HG03139 (cell line): ENCODE data around the gene RGS3.
"Not testable (repeated sequence)": the region's sequence is repeated elsewhere in the genome, so short reads cannot be mapped to it uniquely, and the experiment has no call there.

Source experiments
- ATAC-seq: cut with Tn5 transposase; IDR thresholded peaks from one replicate; pipeline ENCODE4 v1.9.1; 2021; ENCODE audit not compliant: unreplicated experiment

The RGS3 gene

GRCh38 chr9:113486327-113486726, 22.8 kb downstream of the RGS3 start:
- no peak for ATAC-seq

- ATAC-seq, result no peak
Observed at GRCh38 chr9:113488071-113488470, 24.5 kb downstream of the RGS3 start.

GRCh38 chr9:113488490-113488889, 25.0 kb downstream of the RGS3 start:
- ATAC-seq, result no peak

GRCh38 chr9:113491147-113491546, 27.6 kb downstream of the RGS3 start:
- ATAC-seq, result not testable (repeated sequence)

- no peak for ATAC-seq
Observed at GRCh38 chr9:113492343-113493202, 29.0 kb downstream of the RGS3 start.

- ATAC-seq, result no peak
Observed at GRCh38 chr9:113493203-113493520, 29.6 kb downstream of the RGS3 start.

GRCh38 chr9:113495526-113495925, 32.0 kb downstream of the RGS3 start:
- no peak for ATAC-seq

GRCh38 chr9:113497051-113497450, 33.5 kb downstream of the RGS3 start:
- no peak for ATAC-seq

- ATAC-seq, result no peak
Observed at GRCh38 chr9:113499153-113499875, 35.8 kb downstream of the RGS3 start.

GRCh38 chr9:113499876-113500497, 36.5 kb downstream of the RGS3 start:
- ATAC-seq, result no peak

GRCh38 chr9:113501129-113501686, 37.7 kb downstream of the RGS3 start:
- ATAC-seq, result no peak

- ATAC-seq, result no peak
Observed at GRCh38 chr9:113501852-113502251, 38.3 kb downstream of the RGS3 start.

- no peak for ATAC-seq
Observed at GRCh38 chr9:113502427-113503034, 39.0 kb downstream of the RGS3 start.

- no peak for ATAC-seq
Observed at GRCh38 chr9:113503131-113503541, 39.6 kb downstream of the RGS3 start.

GRCh38 chr9:113503613-113504211, 40.2 kb downstream of the RGS3 start:
- no peak for ATAC-seq

GRCh38 chr9:113504725-113505590, 41.4 kb downstream of the RGS3 start:
- ATAC-seq, result no peak

- ATAC-seq, result no peak
Observed at GRCh38 chr9:113506090-113506589, 42.6 kb downstream of the RGS3 start.

- ATAC-seq, result no peak
Observed at GRCh38 chr9:113507256-113507655, 43.7 kb downstream of the RGS3 start.

GRCh38 chr9:113508111-113508749, 44.7 kb downstream of the RGS3 start:
- ATAC-seq, result no peak
